Lower leg skin (tissue), 3 donors: Measurements from ENCODE around the gene HNF1A.

Source experiments
- POLR2A ChIP-seq, 2 donors: fragments of 450-650 bp; IDR thresholded peaks; one replicate each; pipeline ENCODE4 v1.6.1; 2016 to 2017; ENCODE audit warnings: antibody characterized with exemption in 2 of 2, mild to moderate bottlenecking in 1 of 2, moderate library complexity in 1 of 2
- TF ChIP-seq, protein P1 (sequence below), 3 donors: fragments of 450-650 bp; IDR thresholded peaks; one replicate each; pipeline ENCODE4 v1.5.1; 2016; ENCODE audit warnings: antibody characterized with exemption in 3 of 3, mild to moderate bottlenecking in 3 of 3, moderate library complexity in 2 of 3

DNA sequence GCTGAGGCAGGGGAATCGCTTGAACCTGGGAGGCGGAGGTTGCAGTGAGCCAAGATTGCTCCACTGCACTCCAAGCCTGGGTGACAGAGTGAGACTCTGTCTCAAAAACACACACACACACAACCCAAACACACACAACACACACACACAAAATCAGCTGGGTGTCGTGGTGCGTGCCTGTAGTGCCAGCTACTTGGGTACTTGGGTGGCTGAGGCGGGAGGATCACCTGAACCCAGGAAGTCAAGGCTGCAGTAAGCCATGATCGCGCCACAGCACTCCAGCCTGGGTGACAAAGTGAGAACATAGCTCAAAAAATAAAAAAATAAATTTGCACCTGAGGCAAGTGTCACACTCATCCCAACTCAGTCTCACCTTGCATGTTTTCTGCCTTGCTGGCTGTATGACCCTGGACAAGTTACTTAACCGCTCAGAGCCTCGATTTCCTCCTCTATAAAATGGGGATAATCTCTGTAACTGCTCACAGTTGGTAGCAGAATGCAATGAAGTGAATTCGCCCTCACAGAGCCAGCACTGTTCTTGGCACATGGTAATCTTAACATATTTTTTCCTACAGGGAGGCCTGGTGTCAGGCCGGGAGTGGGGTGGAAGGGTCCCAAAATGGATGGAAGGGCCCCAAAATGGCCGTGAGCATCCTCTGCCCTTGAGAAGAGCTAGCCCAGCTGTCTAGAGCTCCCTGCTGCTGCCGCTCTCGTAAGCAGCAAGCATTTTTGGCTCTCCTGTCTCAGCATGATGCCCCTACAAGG lies 630 bp upstream of the HNF1A start:
- no peak for TF ChIP-seq POLR2A (IDR thresholded peaks at IDR 0.05)
- TF ChIP-seq, protein P1, sequence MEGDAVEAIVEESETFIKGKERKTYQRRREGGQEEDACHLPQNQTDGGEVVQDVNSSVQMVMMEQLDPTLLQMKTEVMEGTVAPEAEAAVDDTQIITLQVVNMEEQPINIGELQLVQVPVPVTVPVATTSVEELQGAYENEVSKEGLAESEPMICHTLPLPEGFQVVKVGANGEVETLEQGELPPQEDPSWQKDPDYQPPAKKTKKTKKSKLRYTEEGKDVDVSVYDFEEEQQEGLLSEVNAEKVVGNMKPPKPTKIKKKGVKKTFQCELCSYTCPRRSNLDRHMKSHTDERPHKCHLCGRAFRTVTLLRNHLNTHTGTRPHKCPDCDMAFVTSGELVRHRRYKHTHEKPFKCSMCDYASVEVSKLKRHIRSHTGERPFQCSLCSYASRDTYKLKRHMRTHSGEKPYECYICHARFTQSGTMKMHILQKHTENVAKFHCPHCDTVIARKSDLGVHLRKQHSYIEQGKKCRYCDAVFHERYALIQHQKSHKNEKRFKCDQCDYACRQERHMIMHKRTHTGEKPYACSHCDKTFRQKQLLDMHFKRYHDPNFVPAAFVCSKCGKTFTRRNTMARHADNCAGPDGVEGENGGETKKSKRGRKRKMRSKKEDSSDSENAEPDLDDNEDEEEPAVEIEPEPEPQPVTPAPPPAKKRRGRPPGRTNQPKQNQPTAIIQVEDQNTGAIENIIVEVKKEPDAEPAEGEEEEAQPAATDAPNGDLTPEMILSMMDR (IDR thresholded peaks at IDR 0.05), result no peak
